Neural crest cell (in vitro differentiated cells): ENCODE results near the gene PPP1R1A. TPM values are rescaled to one million over a fixed set of nuclear protein-coding genes. Genes with fewer than 3 reads are reported as not detected.

ENCODE experiments used
- DNase-seq: peaks from one replicate; pipeline ENCODE4 v3.0.0; 2021; ENCODE audit warnings: low read depth, mixed read lengths, low spot score
- H3K27ac Mint-ChIP-seq: one replicate; pipeline ENCODE4 v1.8.0; 2021; ENCODE audit warnings: mild to moderate bottlenecking, mixed read lengths; ENCODE audit not compliant: unreplicated experiment
- H3K27me3 Mint-ChIP-seq: 2 replicates; pipeline ENCODE4 v1.8.0; 2021; ENCODE audit warnings: low read depth, mild to moderate bottlenecking, mixed read lengths
- H3K36me3 Mint-ChIP-seq: 2 replicates; pipeline ENCODE4 v1.8.0; 2021; ENCODE audit warnings: low read depth, mild to moderate bottlenecking, mixed read lengths
- H3K4me1 Mint-ChIP-seq: 2 replicates; pipeline ENCODE4 v1.8.0; 2021; ENCODE audit warnings: mixed read lengths
- H3K4me3 Mint-ChIP-seq: one replicate; pipeline ENCODE4 v1.8.0; 2021; ENCODE audit warnings: mild to moderate bottlenecking, mixed read lengths
- H3K9me3 Mint-ChIP-seq: 2 replicates; pipeline ENCODE4 v1.8.0; 2021; ENCODE audit warnings: mixed read lengths
- total RNA-seq: library from RNA; stranded (reverse); gene quantifications from 2 replicates; pipeline ENCODE4 v1.2.1, GENCODE V29; 2021
- TF ChIP-seq, protein P1 (sequence below): fragments of 200-600 bp; sonication (generic); conservative IDR thresholded peaks from 2 replicates; pipeline ENCODE4 v1.5.0; 2021; ENCODE audit warnings: antibody characterized with exemption, mild to moderate bottlenecking

The PPP1R1A gene
- total RNA-seq, 1 donor from 2014 or later: 10.3 TPM

DNA sequence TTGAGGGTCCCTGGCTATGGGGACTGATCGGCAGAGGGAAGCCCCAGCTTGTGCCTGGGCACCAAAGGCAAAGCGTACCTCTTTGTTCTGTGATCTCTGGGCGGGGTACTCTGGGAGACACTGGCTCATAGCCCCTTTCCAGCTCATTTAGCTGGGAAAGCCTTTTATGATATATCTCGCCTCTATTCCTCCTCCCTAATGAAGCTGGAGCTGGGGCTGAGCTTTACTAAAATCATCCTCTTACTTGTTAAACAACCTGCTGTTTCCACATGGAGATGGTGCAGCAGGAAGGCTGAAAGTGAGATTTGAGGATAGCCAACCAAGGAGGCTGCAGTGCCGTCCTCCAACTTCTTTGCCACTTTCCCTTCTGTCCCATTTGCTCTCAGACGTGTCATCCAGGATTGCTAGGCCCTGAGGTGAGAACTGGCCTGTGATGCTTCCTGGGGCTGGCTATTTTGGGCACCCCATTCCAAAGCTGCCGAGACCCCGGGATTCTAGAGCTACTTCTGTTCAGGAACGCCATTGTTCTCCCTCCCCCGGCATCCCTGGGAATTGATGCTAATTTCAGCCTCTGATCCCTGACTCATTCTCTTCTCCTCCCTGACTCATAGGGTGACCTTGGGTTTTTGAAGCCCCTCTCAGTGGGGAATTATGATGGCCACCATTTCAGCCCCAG is 23.0 kb downstream of the PPP1R1A start:
- peaks cover 10% of the 10 kb centered on the region for H3K27me3 Mint-ChIP-seq
- no peak for DNase-seq
- H3K4me1 Mint-ChIP-seq: peaks cover 38% of the 10 kb centered on the region

DNA sequence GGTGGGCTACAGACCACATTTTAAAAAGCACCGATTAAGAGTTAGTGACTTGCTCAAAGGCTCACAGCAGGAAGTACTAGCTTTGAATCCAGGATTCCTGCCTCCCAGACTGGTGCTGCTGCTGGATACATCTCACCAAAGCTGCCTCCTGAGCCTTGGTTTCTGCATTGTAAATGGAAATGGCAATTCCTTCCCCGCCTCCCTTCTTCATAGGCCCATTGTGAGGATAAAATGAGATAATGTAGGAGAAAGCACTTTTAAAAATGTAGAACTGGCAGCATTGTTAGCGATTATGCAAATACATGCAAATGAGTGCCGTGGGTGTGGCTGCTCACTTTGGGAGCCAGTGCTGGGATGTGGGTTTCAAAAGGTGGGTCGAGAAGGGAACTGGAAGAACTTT is 23.7 kb downstream of the PPP1R1A start:
- H3K4me3 Mint-ChIP-seq: no peak overlapping the region
- TF ChIP-seq, protein P1, sequence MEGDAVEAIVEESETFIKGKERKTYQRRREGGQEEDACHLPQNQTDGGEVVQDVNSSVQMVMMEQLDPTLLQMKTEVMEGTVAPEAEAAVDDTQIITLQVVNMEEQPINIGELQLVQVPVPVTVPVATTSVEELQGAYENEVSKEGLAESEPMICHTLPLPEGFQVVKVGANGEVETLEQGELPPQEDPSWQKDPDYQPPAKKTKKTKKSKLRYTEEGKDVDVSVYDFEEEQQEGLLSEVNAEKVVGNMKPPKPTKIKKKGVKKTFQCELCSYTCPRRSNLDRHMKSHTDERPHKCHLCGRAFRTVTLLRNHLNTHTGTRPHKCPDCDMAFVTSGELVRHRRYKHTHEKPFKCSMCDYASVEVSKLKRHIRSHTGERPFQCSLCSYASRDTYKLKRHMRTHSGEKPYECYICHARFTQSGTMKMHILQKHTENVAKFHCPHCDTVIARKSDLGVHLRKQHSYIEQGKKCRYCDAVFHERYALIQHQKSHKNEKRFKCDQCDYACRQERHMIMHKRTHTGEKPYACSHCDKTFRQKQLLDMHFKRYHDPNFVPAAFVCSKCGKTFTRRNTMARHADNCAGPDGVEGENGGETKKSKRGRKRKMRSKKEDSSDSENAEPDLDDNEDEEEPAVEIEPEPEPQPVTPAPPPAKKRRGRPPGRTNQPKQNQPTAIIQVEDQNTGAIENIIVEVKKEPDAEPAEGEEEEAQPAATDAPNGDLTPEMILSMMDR: no peak
- H3K27ac Mint-ChIP-seq: no peak overlapping the region
- DNase-seq: no peak
- H3K4me1 Mint-ChIP-seq: peaks cover 38% of the 10 kb centered on the region
- peaks cover 13% of the 10 kb centered on the region for H3K27me3 Mint-ChIP-seq
- peaks cover 2% of the 10 kb centered on the region for H3K9me3 Mint-ChIP-seq
- no peaks in the 10 kb centered on the region for H3K36me3 Mint-ChIP-seq

More for the DNA sequence above, 23.0 kb downstream of the PPP1R1A start:
- Mint-ChIP-seq H3K36me3 (no peaks in the 10 kb centered on the region), H3K9me3 (peaks cover 2% of the 10 kb centered on the region), H3K4me3 (peak overlapping the region; percentile 3), H3K27ac (peak overlapping the region; percentile 89)
- TF ChIP-seq, protein P1: no peak

GRCh38 chr12:54563787-54564186 is 24.7 kb downstream of the PPP1R1A start:
- no peak overlapping the region for H3K27ac Mint-ChIP-seq
- TF ChIP-seq, protein P1: no peak
- H3K36me3 Mint-ChIP-seq: no peaks in the 10 kb centered on the region
- peaks cover 16% of the 10 kb centered on the region for H3K27me3 Mint-ChIP-seq
- H3K9me3 Mint-ChIP-seq: peaks cover 2% of the 10 kb centered on the region
- no peak for DNase-seq
- no peak overlapping the region for H3K4me3 Mint-ChIP-seq
- peaks cover 38% of the 10 kb centered on the region for H3K4me1 Mint-ChIP-seq

DNA sequence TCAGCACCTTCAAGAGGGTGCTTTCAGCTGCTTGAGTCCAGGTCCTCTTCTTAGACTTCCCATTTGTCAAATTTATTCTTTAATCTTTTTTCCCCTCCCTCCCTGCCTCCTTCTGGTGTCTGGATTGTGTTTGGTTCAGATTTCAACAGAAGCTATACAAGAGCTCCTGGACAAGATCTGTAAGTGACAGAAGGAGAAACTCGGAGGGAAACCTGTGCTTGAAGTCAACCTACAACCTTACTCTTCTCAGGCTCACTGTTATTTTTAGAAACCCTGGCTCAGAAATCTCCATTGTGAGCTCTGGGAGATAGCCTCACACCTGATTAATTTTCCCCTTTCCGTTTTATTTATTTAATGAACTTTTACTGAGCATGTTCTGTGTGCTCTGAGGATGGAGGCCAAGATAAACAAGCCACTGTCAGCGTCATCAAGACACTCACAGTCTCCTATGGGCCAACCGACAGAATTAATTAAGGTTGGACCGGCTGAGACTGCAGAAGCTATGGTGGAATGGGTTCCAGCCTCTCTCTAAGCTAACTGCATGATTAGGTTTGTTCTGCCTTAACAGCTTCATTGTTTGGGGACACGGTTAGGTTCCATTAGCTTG is 25.6 kb downstream of the PPP1R1A start:
- H3K9me3 Mint-ChIP-seq: peaks cover 2% of the 10 kb centered on the region

DNA sequence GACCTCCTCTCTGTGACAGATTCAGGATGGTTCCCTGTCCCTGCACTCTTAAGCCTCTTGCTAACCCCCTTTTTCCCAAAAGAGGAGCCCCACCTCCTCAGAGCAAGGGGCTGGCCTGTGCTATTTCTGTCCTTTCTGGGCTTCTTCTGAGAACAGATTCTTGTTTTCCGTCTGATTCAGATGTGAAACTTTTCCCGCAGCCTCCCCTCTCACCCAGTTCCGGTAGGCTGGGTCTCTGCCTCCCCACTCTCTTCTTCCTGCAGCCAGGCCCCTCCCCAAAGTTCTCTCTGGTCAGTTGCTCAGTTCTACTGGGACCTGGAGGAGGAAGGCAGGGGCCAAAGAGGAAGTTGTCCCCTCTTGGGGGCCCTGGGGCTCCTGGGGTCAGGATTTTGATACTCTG is 27.3 kb downstream of the PPP1R1A start:
- Mint-ChIP-seq H3K4me3 (no peak overlapping the region), H3K9me3 (peaks cover 2% of the 10 kb centered on the region), H3K27ac (no peak overlapping the region), H3K4me1 (peaks cover 29% of the 10 kb centered on the region), H3K36me3 (no peaks in the 10 kb centered on the region), H3K27me3 (peaks cover 16% of the 10 kb centered on the region)
- no peak for DNase-seq
- TF ChIP-seq, protein P1: no peak

More for the DNA sequence above, 25.6 kb downstream of the PPP1R1A start:
- DNase-seq: no peak
- H3K4me3 Mint-ChIP-seq: no peak overlapping the region
- peaks cover 38% of the 10 kb centered on the region for H3K4me1 Mint-ChIP-seq
- no peaks in the 10 kb centered on the region for H3K36me3 Mint-ChIP-seq
- peaks cover 16% of the 10 kb centered on the region for H3K27me3 Mint-ChIP-seq
- no peak overlapping the region for H3K27ac Mint-ChIP-seq
- TF ChIP-seq, protein P1: no peak
